Measurements from ENCODE around the gene ITPRIPL1.

DNA sequence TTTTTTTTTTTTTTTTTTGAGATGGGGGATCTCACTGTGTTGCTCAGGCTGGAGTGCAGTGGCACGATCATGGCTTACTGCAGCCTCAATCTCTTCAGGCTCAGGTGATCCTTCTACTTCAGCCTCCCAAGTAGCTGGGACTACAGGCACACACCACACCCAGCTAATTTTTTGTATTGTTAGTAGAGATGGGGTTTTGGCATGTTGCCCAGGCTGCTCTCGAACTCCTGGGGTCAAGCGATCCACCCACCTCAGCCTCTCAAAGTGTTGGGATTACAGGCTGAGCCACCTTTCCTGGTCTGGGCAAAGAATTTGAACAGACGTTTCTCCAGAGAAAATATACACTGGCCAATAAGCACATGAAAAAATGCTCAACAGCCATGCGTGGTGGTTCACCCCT lies 16.9 kb upstream of the ITPRIPL1 start:
- TF ChIP-seq POLR2AphosphoS5 (IDR thresholded peaks at IDR 0.05) (no peak), CTCF (IDR thresholded peaks at IDR 0.05) (no peak), POLR2A (IDR thresholded peaks at IDR 0.05) (no peak)
